ENCODE measurements around the gene FSTL5.
"Not testable (repeated sequence)": the region's sequence is repeated elsewhere in the genome, so short reads cannot be mapped to it uniquely, and the experiment has no call there.

DNA sequence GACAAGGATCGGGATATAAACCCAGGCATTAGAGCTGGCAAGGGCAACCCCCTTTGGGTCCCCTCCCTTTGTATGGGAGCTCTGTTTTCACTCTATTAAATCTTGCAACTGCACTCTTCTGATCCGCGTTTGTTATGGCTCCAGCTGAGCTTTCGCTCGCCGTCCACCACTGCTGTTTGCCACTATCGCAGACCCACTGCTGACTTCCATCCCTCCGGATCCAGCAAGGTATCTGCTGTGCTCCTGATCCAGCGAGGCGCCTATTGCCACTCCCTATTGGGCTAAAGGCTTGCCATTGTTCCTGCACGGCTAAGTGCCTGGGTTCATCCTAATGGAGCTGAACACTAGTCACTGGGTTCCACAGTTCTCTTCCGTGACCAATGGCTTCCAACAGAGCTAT lies 59.9 kb downstream of the FSTL5 start:
- not testable (repeated sequence) for TF ChIP-seq CTCF (IDR thresholded peaks at IDR 0.05; ENCODE audit: extremely low read depth in 1 of 2, insufficient read depth in 1 of 2, low read depth in 1 of 2, low read length in 2 of 2); POLR2A (IDR thresholded peaks at IDR 0.05; ENCODE audit: low read depth, low read length); GATA2 (IDR thresholded peaks at IDR 0.05; ENCODE audit: insufficient read depth, insufficient read length, low read depth, low read length); POLR2AphosphoS5 (IDR thresholded peaks at IDR 0.05; ENCODE audit: insufficient read depth, low read depth, low read length); EZH2 (IDR thresholded peaks at IDR 0.05; ENCODE audit: borderline replicate concordance, low read depth, low read length, severe bottlenecking); MAX (IDR thresholded peaks at IDR 0.05; ENCODE audit: insufficient read depth, insufficient read length); FOS (IDR thresholded peaks at IDR 0.05; ENCODE audit: borderline replicate concordance, insufficient read depth, low read length); MYC (IDR thresholded peaks at IDR 0.05; ENCODE audit: low read depth, low read length)

Data from endothelial cell of umbilical vein (primary cell).